Heart right ventricle (tissue), 12 donors: ENCODE results near the gene CHSY1. TPM values are rescaled to one million over a fixed set of nuclear protein-coding genes. Genes with fewer than 3 reads are reported as not detected.

Source experiments
- polyA plus RNA-seq, 2 donors: library from polyadenylated mRNA; stranded (reverse); fragments of 200-250 nt; gene quantifications; one replicate each; pipeline ENCODE4 v1.2.3, GENCODE V29; 2013
- total RNA-seq, 10 donors: library from RNA; stranded (reverse); fragmentation: NEBNext Ultra II Directional in 3 of 10; extraction: Animal tissue kit (Norgen Biotek cat#: 25700) in 3 of 10; gene quantifications; one replicate each; pipeline versions ENCODE4 v1.2.1 to v1.2.4, GENCODE V29; 2021 to 2023
- donor health status: ischemic (EF 13 %, LVEDD 7.1; RV severe dilation, severe dysfunction).
- donor health status: healthy with polysubstance abuse.
- donor health status: DM: no; HTN: yes; CAD: no.
- donor health status: DM: no; HTN: no; CAD: no.
- donor health status: ischemic (EF 25% LVEDD 6.9; RV normal size, moderate dysfunction).
- donor health status: ischemic (EF 25% LVEDD 5.7; RV mildly dilated, moderate dysfunction).
- donor health status: healthy.
- donor health status: nonischemic (EF 11% LVEDD 7.7; RV severe dilation, severe dysfunction).
- donor health status: DM: yes; HTN: yes; CAD: no.
- donor health status: PGD.
- donor health status: ischemic (EF 29% LVEDD 5.4; RV normal size, mild dysfunction).
- donor health status: nonischemic (EF 23%, LVEDD 6.1; RV moderate dilation, normal function).

CHSY1 gene
- total and polyA plus RNA-seq, 12 donors, result 6.9 to 35.1 (median 14.6) TPM

Other genes starting within 250 kb of the CHSY1 start
- gene SELENOS, start 25.4 kb upstream of the CHSY1 start, total RNA-seq, result 10 to 100 TPM; 28.4 to 90.6 (median 42.7) TPM
- gene SELENOS, start 25.4 kb upstream of the CHSY1 start, polyA plus RNA-seq, result 100 to 1,000 TPM in 1 of 2 donors, 10 to 100 TPM in 1; 48.4 to 192 TPM
- gene SNRPA1, start 43.2 kb upstream of the CHSY1 start, total RNA-seq, result 10 to 100 TPM; 23.8 to 36.3 (median 29.9) TPM
- gene SNRPA1, start 43.2 kb upstream of the CHSY1 start, polyA plus RNA-seq, result 10 to 100 TPM; 25.0 to 51.4 TPM
- 10 to 100 TPM; 12.9 to 34.0 (median 24.7) TPM for gene PCSK6, start 237.7 kb upstream of the CHSY1 start, total RNA-seq
- gene PCSK6, start 237.7 kb upstream of the CHSY1 start, polyA plus RNA-seq, result 10 to 100 TPM in 1 of 2 donors, 1 to 10 TPM in 1; 4.6 to 10.3 TPM